Muscle layer of duodenum (tissue), 2 donors: Measurements from ENCODE around the gene SEZ6L.
A peak's percentile ranks its signal among the peaks of the same experiment; 100 is the strongest.

ENCODE experiments used
- H3K27ac ChIP-seq: one replicate; pipeline ENCODE4 v1.7.0; 2013; ENCODE audit warnings: mild to moderate bottlenecking, low read length
- H3K27me3 ChIP-seq: one replicate; pipeline ENCODE4 v1.7.0; 2013; ENCODE audit warnings: low read depth, mild to moderate bottlenecking, control low read depth, low read length
- H3K36me3 ChIP-seq, 2 donors: one replicate each; pipeline ENCODE4 v1.7.0; 2013; ENCODE audit warnings: low read length in 2 of 2, control low read depth in 1 of 2, mild to moderate bottlenecking in 1 of 2; ENCODE audit not compliant: insufficient read depth in 2 of 2, control insufficient read depth in 1 of 2
- H3K4me1 ChIP-seq, 2 donors: one replicate each; pipeline ENCODE4 v1.7.0; 2013; ENCODE audit warnings: low read length in 2 of 2, mild to moderate bottlenecking in 2 of 2, control low read depth in 1 of 2, moderate library complexity in 1 of 2; ENCODE audit not compliant: insufficient read depth in 2 of 2, control insufficient read depth in 1 of 2
- H3K4me3 ChIP-seq, 2 donors: one replicate each; pipeline ENCODE4 v1.7.0; 2013; ENCODE audit warnings: low read length in 2 of 2, low read depth in 1 of 2, mild to moderate bottlenecking in 1 of 2
- H3K9me3 ChIP-seq, 2 donors: one replicate each; pipeline ENCODE4 v1.7.0; 2013; ENCODE audit warnings: low read length in 2 of 2, control low read depth in 1 of 2, mild to moderate bottlenecking in 1 of 2; ENCODE audit not compliant: control insufficient read depth in 1 of 2
- donor health status: healthy.

SEZ6L gene

DNA sequence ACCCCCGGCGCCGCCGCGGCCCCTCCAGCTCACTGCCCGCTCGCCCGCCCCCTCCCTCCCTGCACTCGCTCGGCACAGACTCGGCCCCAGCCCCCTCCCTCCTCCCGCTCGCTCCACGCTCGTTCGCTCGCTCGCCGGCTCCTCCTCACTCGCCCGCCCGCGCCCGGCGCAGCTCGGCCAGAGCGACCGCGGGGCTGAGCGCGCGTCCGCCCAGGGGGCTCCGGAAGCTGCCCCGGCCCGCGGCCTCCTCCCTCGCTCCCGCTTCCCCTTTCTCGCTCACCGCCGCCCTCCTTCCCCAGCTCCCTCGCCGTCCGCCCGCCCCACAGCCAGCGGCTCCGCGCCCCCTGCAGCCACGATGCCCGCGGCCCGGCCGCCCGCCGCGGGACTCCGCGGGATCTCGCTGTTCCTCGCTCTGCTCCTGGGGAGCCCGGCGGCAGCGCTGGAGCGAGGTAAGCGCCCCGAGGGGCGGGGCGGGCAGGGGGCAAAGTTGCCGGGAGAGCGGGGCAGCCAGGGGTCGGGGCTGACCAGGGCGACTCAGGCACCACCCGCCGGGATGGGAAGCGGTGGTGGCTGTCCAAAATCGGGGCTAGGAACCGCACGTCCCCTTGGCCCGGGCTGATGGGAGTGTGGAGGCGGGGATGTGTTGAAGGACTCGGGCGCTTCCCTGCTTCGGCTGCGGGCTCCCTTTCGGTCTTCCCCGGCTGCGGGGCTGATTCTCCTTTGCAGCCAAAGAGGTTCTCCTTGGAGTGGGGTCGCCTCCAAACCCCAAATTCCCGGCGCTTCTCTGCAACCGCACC is at the start of gene SEZ6L:
Gene SEZ6L, plus strand, starts transcription at position 148 of the 797 bp plus-strand sequence. Its CDS starts 208 bp downstream, at position 356.
- Histone ChIP-seq H3K4me3 (peak within 1 kb of the TSS in 1 of 2 donors; percentile 65), H3K9me3 (no peaks in the 10 kb centered on the region), H3K4me1 (peaks cover 0 to 11% of the 10 kb centered on the region in 2 donors), H3K27me3 (peaks cover 19% of the 10 kb centered on the region), H3K27ac (no peak within 1 kb of the TSS), H3K36me3 (no peaks in the 10 kb centered on the region)

DNA sequence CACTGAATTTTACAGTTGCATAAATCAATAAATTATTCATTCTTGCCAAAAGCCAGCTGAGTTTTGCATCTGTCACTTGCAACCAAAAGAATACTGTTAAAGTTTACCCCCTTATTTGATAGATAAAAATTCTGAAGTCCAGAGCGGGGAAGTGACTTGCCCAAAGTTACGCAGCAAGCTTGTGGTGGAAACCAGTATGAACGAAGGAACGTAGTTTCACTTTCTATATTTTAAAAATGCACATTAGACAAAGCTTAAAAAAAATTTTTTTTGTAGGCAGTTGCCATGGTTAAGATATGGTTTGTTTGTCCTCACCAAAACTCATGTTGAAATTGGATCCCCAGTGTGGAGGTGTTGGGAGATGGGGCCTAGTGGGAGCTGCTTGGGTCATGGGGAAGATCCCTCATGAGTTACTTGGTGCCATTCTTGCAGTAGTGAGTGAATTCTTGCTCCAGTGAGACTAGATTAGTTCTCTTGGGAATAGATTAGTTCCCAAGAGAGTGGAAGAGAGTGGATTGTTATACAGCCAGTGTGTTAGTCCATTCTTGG is 46.3 kb upstream of the SEZ6L start:
- H3K27ac ChIP-seq = no peak overlapping the region
- no peaks in the 10 kb centered on the region for H3K4me1 ChIP-seq
- no peak overlapping the region for H3K4me3 ChIP-seq
- peaks cover 0 to 4% of the 10 kb centered on the region in 2 donors for H3K9me3 ChIP-seq
- H3K36me3 ChIP-seq = no peaks in the 10 kb centered on the region
- no peaks in the 10 kb centered on the region for H3K27me3 ChIP-seq

DNA sequence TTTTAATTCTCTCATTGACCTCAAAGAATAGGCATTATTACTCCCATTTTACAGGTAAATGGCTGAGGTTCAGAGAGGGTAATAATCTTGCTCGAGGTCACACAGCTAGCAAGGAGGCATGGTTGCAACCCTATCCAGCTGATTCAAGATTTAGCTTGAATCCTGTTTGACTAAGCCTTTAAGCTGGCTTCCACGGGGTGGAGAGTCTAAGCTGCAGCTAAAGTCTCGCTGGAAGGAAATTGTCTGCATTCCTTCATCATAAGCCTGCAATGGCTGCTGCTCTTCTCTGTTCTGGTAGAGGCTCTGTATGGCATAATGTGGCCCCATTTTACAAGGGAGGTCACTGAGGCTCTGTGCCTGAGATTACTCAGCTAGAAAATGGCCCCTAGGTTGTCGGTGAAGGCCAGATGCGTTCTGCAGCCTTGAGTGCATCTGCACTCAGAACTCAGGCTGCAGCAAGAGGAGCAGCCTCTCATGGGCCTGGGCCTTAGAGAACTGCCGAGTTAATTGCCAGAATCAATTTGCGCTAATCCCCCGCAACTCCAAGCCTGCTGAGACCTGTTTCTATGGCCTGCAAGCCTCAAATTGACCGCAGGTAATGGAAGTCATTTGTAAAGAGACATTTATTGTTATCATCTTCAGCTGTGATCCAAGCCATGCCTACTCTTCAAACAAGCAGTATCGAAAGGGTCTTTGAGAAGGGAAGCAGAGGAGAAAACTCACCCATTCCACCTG is 44.1 kb upstream of the SEZ6L start:
- Histone ChIP-seq H3K27me3 (no peaks in the 10 kb centered on the region), H3K9me3 (peaks cover 0 to under 1% of the 10 kb centered on the region in 2 donors), H3K4me1 (no peaks in the 10 kb centered on the region), H3K27ac (no peak overlapping the region), H3K4me3 (no peak overlapping the region), H3K36me3 (no peaks in the 10 kb centered on the region)

DNA sequence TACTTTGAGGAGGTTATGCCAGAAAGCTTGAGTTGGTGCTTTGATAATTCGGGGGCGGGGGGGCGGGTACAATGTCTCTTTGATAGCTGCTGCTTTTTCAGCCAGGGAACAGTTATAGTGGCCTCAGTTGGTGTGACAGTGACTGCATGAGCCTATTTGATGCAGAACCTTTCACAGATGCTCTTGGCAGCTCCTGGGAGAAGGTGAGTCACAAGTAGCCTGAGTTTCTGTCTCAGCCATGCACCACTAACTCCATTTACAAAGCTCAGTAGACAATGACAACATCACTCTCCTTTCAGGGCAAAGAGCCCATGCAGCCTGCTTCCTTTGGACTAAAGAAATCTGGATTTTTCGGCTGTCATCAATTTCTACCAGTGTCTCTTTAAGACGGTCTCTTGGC is 42.1 kb upstream of the SEZ6L start:
- Histone ChIP-seq H3K4me1 (no peaks in the 10 kb centered on the region), H3K9me3 (no peaks in the 10 kb centered on the region), H3K4me3 (no peak overlapping the region), H3K36me3 (no peaks in the 10 kb centered on the region), H3K27ac (no peak overlapping the region), H3K27me3 (no peaks in the 10 kb centered on the region)

DNA sequence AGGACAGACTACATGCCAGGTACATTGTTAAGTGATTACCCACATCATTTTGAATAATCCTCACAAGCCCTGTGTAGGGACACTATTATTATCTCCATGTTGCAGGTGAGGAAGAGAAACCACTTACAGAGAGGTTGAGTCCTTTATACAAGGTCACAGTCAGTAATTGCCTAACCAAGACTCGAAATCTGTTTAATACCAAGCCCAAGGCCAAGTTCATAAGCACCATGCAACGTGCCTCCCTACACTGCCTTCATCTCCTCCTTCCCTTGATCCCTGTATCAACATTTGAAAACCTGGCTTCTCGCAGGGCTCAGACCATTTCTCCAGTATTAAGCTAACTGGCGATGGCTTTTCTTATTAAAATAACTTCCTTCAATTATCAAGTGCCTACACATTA is 41.7 kb upstream of the SEZ6L start:
- no peaks in the 10 kb centered on the region for H3K4me1 ChIP-seq
- H3K9me3 ChIP-seq = no peaks in the 10 kb centered on the region

DNA sequence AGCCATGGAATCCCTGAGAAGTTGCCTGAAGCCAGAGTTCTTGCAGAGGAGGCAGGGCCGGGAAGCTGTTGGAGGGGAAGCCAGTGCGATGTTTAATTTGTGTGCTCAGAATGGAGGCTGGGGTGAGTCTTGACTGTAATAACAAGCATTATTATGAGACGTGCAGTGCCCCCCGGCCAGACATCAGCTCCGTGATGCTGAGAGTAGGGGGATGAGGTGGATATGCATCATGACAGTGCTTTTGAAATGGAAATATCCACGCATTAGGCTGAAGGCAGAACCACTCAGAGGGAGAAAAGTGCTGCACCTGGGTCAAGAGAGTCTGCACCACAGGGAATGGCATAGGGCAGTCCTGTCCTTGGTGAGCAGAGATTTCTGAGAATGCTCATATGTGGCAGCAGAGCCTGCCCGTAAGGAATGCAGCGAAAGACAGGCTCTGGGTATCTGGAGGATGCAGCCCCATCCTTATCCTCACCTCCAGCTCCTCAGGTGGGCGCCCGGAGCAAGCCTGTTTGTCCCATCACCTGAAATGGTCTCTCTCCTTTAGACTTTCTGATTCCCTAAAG is 37.6 kb upstream of the SEZ6L start:
- Histone ChIP-seq H3K36me3 (no peaks in the 10 kb centered on the region), H3K27me3 (no peaks in the 10 kb centered on the region), H3K27ac (no peak overlapping the region), H3K4me3 (no peak overlapping the region), H3K9me3 (no peaks in the 10 kb centered on the region), H3K4me1 (no peaks in the 10 kb centered on the region)

More for the DNA sequence above, 41.7 kb upstream of the SEZ6L start:
- Histone ChIP-seq H3K27me3 (no peaks in the 10 kb centered on the region), H3K36me3 (no peaks in the 10 kb centered on the region), H3K4me3 (no peak overlapping the region), H3K27ac (no peak overlapping the region)

DNA sequence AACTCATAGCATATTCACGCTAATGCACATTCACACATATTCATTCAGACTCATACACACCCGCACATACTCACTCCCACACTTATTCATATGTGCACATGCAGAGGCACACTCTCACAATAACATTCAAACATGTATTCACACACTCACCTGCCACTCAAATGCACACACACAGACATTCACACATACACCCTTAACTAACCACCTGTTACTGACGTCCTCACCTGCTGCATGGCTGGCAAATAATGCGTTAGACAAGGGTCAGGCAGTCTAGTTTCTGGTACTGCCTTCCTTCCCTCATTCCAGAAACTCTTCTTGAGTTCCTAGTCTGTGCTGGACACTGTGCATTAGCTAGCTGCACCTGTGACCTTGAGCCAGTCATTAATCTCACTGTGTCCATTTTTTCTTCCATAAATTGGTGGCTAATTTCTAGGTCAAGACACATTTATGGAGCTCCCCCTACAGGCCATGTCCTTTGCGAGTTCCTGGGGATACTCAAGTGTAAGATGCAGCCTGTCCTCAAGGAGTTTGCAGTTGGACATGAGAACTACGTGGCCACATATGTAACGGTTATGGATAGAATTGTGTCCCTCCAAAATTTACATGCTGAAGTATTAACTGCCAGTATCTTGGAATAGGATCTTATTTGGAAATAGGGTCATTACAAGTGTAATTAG is 34.5 kb upstream of the SEZ6L start:
- no peaks in the 10 kb centered on the region for H3K36me3 ChIP-seq
- no peaks in the 10 kb centered on the region for H3K27me3 ChIP-seq
- H3K9me3 ChIP-seq = no peaks in the 10 kb centered on the region
- H3K4me1 ChIP-seq = no peaks in the 10 kb centered on the region
- no peak overlapping the region for H3K4me3 ChIP-seq
- H3K27ac ChIP-seq = no peak overlapping the region

DNA sequence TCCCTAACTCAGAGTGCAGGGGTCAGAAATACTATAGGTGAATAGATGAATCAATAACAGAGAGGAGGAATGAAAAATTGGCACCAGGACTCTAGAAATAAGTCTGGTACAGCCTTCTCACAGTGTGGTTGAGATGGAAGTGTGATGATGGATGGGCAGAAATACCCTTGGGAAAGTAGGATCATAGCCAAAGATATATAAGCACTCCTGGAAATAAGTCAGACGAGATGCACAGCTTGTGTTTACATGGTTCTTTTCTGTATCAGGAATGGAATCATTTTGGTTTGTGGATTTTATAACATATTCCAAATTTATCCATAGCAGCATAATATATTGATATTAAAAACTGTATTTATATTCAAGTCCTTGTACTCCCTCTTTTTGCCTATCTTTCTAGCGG is 33.5 kb upstream of the SEZ6L start:
- Histone ChIP-seq H3K9me3 (no peaks in the 10 kb centered on the region), H3K4me1 (no peaks in the 10 kb centered on the region), H3K4me3 (no peak overlapping the region), H3K27me3 (no peaks in the 10 kb centered on the region), H3K27ac (no peak overlapping the region), H3K36me3 (no peaks in the 10 kb centered on the region)

DNA sequence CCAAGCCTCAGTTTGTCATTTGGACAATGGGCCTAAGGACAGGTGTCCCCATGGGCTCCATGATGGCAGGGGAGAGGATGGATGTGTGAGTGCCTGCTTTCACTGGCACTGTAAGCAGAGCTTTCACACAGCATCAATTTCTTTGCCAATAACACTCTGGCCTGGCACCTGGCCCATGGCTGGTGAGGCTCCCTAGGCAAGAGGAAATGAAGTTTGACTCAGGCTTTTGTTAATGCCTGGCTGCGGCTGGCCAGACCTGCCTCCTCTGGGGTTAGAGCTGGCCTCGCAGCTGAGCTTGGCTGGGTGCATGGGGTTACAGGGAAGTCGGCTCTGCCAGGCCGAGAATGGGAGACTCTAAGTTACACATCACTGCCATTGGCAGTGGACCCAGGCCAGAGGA is 30.0 kb upstream of the SEZ6L start:
- no peaks in the 10 kb centered on the region for H3K9me3 ChIP-seq
- H3K4me3 ChIP-seq = no peak overlapping the region
- H3K36me3 ChIP-seq = no peaks in the 10 kb centered on the region
- no peaks in the 10 kb centered on the region for H3K4me1 ChIP-seq
- no peak overlapping the region for H3K27ac ChIP-seq
- no peaks in the 10 kb centered on the region for H3K27me3 ChIP-seq

DNA sequence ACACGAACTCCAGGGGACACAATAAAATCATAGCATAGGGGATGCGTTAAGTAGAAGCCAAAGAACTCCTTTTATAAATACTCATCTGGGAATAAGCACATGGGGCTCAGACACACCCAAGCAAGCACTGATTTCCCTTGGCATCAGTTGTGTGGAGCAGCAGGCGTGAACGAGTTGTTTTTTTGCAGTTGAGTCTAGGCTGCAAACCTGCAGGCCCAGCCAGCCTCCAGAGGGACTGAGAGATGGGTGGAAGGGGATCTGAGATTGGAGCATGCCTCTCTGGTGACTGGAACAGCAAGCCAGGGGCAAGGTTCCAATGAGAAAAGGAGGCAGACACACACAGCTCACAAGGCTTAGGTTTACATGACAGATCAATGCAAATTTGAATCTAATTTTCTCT is 27.4 kb upstream of the SEZ6L start:
- H3K9me3 ChIP-seq = no peaks in the 10 kb centered on the region
- no peak overlapping the region for H3K4me3 ChIP-seq
- H3K4me1 ChIP-seq = no peaks in the 10 kb centered on the region
- H3K27ac ChIP-seq = no peak overlapping the region
- H3K27me3 ChIP-seq = no peaks in the 10 kb centered on the region
- H3K36me3 ChIP-seq = no peaks in the 10 kb centered on the region

DNA sequence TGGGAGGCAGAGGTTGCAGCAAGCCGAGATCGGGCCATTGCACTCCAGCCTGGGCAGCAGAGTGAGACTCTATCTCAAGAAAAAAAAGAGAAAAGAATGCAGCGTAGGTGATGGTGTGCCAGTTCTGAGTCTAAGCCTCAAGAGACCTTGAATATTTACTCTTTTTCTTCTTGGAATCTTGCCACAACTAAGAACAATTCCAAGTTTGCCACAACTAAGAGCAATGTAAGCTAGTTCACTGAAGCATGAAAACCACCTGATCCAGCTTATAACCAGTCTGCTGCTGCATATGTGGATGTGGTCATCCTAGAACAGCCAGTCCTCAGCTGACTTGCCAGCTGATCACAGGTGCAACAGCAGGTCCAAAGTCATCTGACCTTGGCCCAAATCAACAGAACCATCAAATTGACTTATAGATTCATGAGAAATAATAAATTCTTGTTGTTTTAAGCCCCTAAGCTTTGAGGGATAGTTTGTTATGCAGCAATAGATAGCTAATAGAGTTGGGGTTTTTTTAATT is 25.4 kb upstream of the SEZ6L start:
- no peaks in the 10 kb centered on the region for H3K9me3 ChIP-seq
- no peak overlapping the region for H3K4me3 ChIP-seq
- H3K27me3 ChIP-seq = no peaks in the 10 kb centered on the region
- H3K36me3 ChIP-seq = no peaks in the 10 kb centered on the region
- no peak overlapping the region for H3K27ac ChIP-seq
- H3K4me1 ChIP-seq = no peaks in the 10 kb centered on the region
